HL-60 (cell line): ENCODE measurements around the gene CHCHD3.

ENCODE experiments used
- DNase-seq, 2 experiments: peaks; one replicate each; pipeline ENCODE4 v3.0.0-alpha.2; 2010 to 2020; ENCODE audit warnings: low read depth in 1 of 2, low spot score in 1 of 2
- H3K27ac ChIP-seq: fragments of 250-450 bp; sonication (Bioruptor Pico); replicated peaks from 2 replicates; pipeline ENCODE4 v1.5.1; 2020; ENCODE audit warnings: mild to moderate bottlenecking, moderate library complexity
- H3K27me3 ChIP-seq: fragments of 250-450 bp; sonication (Bioruptor Pico); 2 replicates; pipeline ENCODE4 v1.5.1; 2021; ENCODE audit warnings: mild to moderate bottlenecking, moderate library complexity; ENCODE audit not compliant: insufficient read depth, poor library complexity, severe bottlenecking
- H3K4me3 ChIP-seq: replicated peaks from 2 replicates; pipeline ENCODE4 v1.5.1; 2011; ENCODE audit warnings: mild to moderate bottlenecking, control low read depth, low read length; ENCODE audit not compliant: insufficient read depth
- GABPA ChIP-seq: IDR thresholded peaks from 2 replicates; pipeline ENCODE4 v1.6.1; 2012; ENCODE audit warnings: low read depth
- POLR2AphosphoS5 ChIP-seq: IDR thresholded peaks from 2 replicates; pipeline ENCODE4 v1.6.1; 2012; ENCODE audit warnings: low read depth
- SPI1 ChIP-seq: IDR thresholded peaks from 2 replicates; pipeline ENCODE4 v1.6.1; 2012; ENCODE audit warnings: low read depth, mild to moderate bottlenecking, borderline replicate concordance
- TF ChIP-seq, protein P1 (sequence below): IDR thresholded peaks from one replicate; pipeline ENCODE4 v1.5.1; 2011; ENCODE audit warnings: low read length, control low read depth, inconsistent platforms; ENCODE audit not compliant: insufficient read depth
- TF ChIP-seq, protein P2 (sequence below): IDR thresholded peaks from 2 replicates; pipeline ENCODE4 v1.6.1; 2012; ENCODE audit warnings: low read depth; ENCODE audit not compliant: insufficient replicate concordance

CHCHD3 gene

DNA sequence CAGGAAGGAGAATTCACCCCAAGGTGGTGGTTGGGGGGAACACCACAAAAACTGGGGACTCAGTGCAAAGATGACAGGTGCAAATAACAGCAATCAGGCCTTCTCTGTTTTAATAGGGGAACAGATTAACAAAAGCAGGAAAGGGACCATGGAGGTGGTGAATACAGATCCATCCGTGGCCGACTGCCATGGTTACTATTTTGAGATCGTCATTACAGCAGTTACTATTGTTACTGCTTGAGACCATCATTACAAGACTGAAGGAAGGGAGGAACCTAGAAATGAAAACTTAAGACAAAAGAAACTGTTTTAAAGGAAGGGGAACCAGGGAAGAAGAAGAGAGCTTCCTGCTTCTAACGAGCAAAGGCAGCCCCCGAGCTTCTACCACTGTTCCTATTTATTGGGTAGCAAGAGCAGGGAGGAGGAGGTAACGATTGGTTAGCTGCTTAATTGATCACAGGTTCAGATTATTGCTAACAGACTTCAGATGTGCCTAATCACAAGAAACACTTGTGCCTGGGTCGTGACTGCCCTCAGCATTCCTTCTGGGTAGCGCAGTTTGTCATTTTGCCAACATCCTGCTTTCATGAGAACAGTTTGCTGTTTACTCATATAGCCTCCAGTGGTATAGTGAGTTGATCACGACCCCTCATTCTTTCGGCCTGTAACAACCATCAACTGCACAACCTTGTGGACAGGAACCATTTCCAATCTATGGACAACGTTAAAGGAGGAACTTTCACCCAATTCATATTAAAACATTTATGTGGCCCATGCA, 216.3 kb downstream of the CHCHD3 start:
- Histone ChIP-seq H3K4me3 (no peak overlapping the region), H3K27ac (no peak overlapping the region), H3K27me3 (no peaks in the 10 kb centered on the region)
- TF ChIP-seq, protein P1, sequence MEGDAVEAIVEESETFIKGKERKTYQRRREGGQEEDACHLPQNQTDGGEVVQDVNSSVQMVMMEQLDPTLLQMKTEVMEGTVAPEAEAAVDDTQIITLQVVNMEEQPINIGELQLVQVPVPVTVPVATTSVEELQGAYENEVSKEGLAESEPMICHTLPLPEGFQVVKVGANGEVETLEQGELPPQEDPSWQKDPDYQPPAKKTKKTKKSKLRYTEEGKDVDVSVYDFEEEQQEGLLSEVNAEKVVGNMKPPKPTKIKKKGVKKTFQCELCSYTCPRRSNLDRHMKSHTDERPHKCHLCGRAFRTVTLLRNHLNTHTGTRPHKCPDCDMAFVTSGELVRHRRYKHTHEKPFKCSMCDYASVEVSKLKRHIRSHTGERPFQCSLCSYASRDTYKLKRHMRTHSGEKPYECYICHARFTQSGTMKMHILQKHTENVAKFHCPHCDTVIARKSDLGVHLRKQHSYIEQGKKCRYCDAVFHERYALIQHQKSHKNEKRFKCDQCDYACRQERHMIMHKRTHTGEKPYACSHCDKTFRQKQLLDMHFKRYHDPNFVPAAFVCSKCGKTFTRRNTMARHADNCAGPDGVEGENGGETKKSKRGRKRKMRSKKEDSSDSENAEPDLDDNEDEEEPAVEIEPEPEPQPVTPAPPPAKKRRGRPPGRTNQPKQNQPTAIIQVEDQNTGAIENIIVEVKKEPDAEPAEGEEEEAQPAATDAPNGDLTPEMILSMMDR: no peak
- no peak for TF ChIP-seq GABPA
- no peak for TF ChIP-seq POLR2AphosphoS5
- TF ChIP-seq SPI1: no peak
- TF ChIP-seq, protein P2, sequence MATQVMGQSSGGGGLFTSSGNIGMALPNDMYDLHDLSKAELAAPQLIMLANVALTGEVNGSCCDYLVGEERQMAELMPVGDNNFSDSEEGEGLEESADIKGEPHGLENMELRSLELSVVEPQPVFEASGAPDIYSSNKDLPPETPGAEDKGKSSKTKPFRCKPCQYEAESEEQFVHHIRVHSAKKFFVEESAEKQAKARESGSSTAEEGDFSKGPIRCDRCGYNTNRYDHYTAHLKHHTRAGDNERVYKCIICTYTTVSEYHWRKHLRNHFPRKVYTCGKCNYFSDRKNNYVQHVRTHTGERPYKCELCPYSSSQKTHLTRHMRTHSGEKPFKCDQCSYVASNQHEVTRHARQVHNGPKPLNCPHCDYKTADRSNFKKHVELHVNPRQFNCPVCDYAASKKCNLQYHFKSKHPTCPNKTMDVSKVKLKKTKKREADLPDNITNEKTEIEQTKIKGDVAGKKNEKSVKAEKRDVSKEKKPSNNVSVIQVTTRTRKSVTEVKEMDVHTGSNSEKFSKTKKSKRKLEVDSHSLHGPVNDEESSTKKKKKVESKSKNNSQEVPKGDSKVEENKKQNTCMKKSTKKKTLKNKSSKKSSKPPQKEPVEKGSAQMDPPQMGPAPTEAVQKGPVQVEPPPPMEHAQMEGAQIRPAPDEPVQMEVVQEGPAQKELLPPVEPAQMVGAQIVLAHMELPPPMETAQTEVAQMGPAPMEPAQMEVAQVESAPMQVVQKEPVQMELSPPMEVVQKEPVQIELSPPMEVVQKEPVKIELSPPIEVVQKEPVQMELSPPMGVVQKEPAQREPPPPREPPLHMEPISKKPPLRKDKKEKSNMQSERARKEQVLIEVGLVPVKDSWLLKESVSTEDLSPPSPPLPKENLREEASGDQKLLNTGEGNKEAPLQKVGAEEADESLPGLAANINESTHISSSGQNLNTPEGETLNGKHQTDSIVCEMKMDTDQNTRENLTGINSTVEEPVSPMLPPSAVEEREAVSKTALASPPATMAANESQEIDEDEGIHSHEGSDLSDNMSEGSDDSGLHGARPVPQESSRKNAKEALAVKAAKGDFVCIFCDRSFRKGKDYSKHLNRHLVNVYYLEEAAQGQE: no peak
- DNase-seq: no peak

DNA sequence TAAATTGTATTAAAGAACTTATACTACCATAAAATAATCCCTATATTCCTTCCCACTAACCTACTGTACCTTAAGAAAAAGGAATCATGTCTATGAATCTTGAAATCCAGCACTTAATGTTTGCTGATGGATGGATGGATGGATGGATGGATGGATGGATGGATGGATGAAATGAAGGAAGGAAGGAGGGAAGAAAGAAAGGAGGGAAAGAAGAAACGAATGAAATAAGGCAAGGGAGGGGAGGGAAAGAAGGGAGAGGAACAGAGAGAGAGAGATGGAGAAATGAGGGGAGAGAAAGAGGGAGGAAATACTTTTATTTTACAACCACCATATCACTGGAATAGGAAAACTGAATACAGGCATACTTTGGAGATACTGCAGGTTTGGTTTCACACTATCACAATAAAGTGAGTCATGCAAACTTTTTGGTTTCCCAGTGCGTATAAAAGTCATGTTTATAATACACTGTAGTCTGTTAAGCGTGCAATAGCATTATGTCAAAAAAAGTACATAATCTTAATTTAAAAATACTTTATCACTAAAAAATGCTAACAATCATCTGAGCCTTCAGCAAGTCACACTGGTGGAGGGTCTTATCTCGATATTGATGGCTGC, 219.8 kb downstream of the CHCHD3 start:
- H3K27ac ChIP-seq: no peak overlapping the region
- no peak for DNase-seq
- no peak overlapping the region for H3K4me3 ChIP-seq
- no peaks in the 10 kb centered on the region for H3K27me3 ChIP-seq
- TF ChIP-seq, protein P1: no peak
- TF ChIP-seq POLR2AphosphoS5 (no peak), SPI1 (no peak), GABPA (no peak)
- TF ChIP-seq, protein P2: no peak

DNA sequence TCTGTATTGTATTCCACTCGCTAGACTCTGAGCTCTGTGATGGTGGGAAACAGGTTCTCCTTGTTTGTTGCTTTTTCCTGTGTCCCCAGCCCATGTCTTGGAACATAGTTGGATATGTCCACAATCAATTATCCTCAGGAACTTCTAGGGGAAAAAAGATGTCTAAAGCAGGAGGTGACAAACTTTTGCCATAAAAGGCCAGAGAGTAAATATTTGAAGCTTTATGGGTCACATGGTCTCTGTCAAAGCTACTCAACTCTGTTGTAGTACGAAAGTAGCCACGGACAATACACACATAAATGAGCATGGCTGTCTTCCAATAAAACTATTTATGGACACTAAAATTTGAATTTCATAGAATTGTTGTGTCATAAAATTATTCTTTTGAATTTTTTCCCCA, 220.5 kb downstream of the CHCHD3 start:
- no peak for DNase-seq
- TF ChIP-seq, protein P1: no peak
- TF ChIP-seq, protein P2: no peak
- no peak for TF ChIP-seq SPI1
- TF ChIP-seq POLR2AphosphoS5: no peak
- TF ChIP-seq GABPA: no peak
- no peak overlapping the region for H3K4me3 ChIP-seq
- no peaks in the 10 kb centered on the region for H3K27me3 ChIP-seq
- no peak overlapping the region for H3K27ac ChIP-seq
